LoVo (cell line): Measurements from ENCODE around the gene RBBP9.
"Not testable (repeated sequence)": the region's sequence is repeated elsewhere in the genome, so short reads cannot be mapped to it uniquely, and the experiment has no call there.

Experiments used
- DNase-seq: peaks from one replicate; pipeline ENCODE4 v3.0.0-alpha.2; 2016; ENCODE audit warnings: low spot score

RBBP9 gene

DNA sequence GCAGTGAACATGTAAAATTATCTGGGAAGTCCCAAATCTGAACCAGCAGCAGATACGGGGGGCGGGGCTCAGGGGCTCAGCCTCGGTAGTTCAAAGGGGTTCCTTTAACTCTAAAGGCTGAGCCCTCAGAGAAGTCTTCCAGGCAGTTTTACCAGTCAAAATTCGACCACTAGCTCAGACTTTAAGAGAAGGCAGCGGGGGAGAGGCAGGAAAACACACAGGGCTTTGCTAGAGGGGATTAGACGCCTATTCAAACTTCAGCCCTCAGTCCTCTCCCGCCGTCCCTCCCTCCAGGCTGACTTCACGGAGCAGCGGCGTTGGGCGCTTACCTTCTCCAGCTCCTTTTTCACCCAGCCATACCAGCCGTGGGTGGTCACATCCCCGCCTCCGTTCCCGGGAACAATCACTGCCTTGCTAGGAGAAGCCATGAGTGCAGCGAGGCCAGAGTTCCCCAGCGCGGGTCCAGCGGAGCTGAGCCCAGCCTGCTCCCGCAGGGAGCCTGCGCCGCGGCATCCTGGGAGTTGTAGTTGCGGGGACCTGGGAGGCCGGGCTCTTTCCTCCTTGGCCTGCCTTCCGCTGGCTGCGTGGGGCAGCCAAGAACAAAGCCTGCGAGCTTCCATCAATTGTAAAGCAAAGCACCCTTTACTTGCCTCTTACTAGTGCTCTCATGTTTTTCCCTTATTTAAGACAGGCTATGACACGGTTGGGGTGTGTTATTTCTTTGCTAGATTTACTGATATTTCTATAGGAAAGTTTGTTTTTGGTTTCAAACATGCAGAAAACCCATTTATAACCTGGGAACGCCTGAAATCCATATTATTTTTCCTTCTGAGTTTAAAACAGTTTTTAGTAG, at the start of gene RBBP9:
Gene RBBP9 (minus strand): TSS at position 486 of the 853 bp plus-strand sequence. CDS start 58 bp downstream, at position 428.
- DNase-seq = peak; percentile 86

GRCh38 chr20:18545566-18545965, 48.5 kb upstream of the RBBP9 start:
- no peak for DNase-seq

GRCh38 chr20:18543932-18544331, 46.9 kb upstream of the RBBP9 start:
- DNase-seq = no peak

- no peak for DNase-seq
Observed at GRCh38 chr20:18543216-18543615, 46.2 kb upstream of the RBBP9 start.

DNA sequence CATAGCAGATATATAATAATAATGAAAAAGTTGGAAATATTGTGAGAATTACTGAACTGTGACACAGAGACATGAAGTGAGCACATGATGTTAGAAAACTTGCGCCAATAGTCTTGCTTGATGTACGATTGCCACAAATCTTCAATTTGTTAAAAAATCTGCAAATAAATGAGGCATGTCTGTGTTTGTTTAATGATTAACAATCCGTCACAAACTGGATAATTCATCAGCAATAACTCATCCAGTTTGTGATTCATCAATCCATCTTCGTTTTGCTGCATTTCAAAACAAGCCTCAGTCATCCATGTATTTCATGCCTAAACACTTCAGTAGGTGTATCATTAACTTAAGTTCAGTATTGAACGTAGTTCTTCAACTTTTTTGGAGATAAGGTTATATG, 44.7 kb upstream of the RBBP9 start:
- DNase-seq = no peak

DNA sequence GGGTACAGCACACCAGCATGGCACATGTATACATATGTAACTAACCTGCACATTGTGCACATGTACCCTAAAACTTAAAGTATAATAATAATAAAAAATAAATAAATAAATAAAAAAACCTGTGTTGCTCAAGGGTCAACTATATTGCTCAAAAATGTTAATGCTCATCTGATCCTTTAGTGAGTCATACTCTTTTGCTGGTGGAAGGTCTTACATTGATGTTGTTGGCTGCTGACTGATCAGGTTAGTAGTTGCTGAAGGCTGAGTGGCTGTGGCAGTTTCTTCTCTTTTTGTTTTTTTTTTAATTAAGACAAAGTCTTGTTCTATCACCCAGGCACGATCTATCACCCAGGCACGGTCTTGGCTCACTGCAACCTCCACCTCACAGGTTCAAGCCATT, 40.6 kb upstream of the RBBP9 start:
- DNase-seq = no peak

DNA sequence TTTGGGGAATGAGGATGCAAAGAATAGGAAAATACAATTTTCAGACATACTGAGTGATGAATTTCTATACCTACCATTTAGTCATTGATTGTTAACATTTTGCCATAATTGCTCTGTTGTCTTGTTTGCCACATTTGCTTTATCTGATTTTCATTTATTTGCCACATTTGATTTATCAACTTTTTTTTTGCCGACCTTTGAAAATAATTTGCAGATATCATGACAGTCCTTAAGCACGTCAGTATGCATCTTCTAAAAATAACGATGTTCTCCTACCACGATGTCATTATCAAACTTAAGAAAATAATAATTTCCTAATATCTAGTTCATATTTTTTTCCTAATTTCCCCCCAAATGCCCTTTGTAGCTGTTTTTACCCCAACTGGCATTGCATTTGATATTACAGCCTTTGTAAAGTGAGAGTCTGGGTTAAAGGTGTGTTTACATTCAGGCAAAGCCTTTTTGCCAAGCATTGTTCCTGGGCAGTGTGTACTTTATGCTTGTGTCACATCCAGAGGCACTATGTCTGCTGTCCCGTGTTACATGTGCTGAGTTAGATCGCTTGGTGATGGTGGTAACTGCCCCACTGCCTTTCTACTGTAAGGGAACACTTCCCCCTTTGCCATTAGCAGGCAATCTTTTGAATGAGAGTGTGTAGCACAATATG, 37.1 kb upstream of the RBBP9 start:
- no peak for DNase-seq

GRCh38 chr20:18533491-18533890, 36.5 kb upstream of the RBBP9 start:
- DNase-seq = no peak

- DNase-seq = no peak
Observed at GRCh38 chr20:18532626-18533025, 35.6 kb upstream of the RBBP9 start.

DNA sequence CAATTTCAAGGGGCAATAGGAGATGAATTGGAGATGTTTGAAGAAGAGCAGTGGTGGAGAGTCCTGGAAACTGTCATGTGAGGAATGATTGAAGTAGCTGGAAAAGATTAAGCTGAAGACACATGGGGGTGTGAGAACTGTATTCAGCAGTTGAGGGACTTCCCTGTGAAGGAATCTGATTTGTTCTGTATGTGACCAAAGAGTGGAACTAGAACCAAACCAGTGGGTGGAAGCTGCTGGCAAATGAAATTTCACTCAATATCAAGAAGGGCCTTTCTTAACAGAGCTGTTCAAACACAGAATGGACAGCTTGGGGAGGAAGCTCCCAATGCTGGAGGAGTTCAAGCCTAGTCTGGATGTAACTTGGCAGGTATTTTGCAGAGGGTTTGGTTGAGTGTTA, 32.0 kb upstream of the RBBP9 start:
- no peak for DNase-seq

GRCh38 chr20:18527836-18528235, 30.8 kb upstream of the RBBP9 start:
- DNase-seq = no peak

DNA sequence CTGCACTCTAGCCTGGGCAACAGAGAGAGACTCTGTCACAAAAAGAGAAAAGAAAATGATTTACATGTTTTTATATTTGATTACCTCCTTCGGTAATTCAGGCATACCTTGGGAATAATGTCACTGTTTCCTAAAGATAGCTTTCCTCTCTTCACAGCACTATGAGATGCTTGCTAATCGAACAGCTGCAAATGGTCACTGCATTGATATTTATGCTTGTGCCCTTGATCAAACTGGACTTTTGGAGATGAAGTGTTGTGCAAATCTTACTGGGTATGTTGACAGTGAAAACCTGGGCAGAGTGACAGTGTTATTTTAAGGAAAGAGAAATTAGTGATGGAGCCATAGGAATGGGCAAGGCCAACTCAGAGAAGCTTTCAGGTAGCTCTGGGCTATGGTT, 30.3 kb upstream of the RBBP9 start:
- no peak for DNase-seq

DNA sequence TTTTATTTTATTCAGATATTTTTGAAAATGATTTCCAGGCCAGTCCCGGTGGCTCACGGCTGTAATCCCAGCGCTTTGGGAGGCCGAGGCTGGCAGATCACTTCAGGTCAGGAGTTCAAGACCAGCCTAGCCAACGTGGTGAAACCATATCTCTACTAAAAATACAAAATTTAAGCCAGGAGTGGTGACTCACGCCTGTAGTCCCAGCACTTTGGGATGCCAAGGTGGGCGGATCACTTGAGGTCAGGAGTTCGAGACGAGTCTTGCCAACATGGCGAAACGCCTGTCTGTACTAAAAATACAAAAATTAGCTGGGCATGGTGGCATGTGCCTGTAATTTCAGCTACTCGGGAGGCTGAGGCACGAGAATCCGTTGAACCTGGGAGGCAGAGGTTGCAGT, 29.7 kb upstream of the RBBP9 start:
- not testable (repeated sequence) for DNase-seq

GRCh38 chr20:18524646-18525045, 27.6 kb upstream of the RBBP9 start:
- DNase-seq = no peak

GRCh38 chr20:18523066-18523465, 26.0 kb upstream of the RBBP9 start:
- DNase-seq = no peak

- not testable (repeated sequence) for DNase-seq
Observed at GRCh38 chr20:18522066-18522465, 25.0 kb upstream of the RBBP9 start.

DNA sequence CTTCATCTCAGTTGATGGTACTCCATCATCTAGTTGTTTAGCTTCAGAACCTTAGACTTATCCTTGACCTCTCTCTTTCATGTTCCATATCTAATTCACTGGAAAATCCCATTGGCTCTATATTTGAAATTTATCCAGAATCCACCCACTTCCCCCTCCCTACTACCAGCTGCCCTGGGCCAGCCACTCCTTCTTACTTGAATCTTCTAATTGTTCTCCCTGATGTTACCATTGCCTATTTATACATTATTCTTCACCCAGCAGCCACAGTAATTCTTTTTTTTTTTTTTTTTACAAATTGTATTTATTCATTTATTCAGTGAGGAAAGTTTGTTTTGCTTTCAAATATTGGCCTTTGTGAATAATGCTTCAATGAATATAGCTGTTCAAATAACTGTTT, 18.9 kb upstream of the RBBP9 start:
- DNase-seq = no peak

- DNase-seq = no peak
Observed at GRCh38 chr20:18514127-18514526, 17.1 kb upstream of the RBBP9 start.

- DNase-seq = no peak
Observed at GRCh38 chr20:18513208-18513607, 16.2 kb upstream of the RBBP9 start.

DNA sequence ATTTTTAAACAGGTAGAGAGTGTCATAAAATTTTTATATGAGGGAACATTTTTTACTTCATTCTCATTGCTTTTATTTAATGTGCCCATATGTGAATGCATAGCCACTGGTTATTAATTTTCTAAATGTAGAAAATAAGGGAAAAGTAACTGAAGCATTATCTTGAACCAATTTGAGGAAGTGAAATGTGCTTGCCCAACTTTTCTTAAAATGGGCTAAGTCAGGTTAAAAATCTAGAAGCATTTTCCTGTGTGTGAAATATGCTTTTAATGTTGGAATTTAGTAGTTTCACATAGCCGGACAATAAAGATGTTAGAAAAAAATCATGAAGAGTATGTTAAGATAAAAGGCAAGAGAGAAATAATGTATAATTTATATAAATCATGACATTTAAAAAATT, 14.5 kb upstream of the RBBP9 start:
- DNase-seq = no peak

GRCh38 chr20:18507218-18508191, 10.5 kb upstream of the RBBP9 start, which contains the start of gene SEC23B:
TSS of gene SEC23B (plus strand) at chr20:18507940. CDS start at chr20:18510836, 2,896 bp downstream.
- peak; percentile 97 for DNase-seq

DNA sequence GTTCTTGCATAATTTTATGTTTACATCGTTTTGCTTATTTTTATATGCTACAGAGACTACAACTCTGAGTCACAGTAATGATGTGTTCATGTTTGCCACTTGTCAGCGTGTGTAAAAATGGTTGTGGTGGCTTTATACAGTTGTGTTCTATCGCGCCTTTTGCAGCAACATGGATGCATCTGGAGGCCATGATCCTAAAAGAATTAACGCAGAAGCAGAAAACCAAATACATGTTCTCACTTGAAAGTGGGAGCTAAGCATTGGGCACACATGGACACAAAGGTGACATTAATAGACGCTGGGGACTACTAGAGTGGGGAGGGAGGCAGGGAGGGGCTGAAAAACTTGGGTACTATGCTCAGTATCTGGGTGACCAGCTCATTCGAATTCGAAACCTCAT, 9.7 kb upstream of the RBBP9 start:
- DNase-seq = no peak
